Natural killer cell treated with Interleukin-12 subunit alpha and Interleukin-12 subunit beta and Interleukin-15 and Interleukin-18, amount 100 ng/mL, for 72 hours (primary cell): ENCODE results near the gene HES4. TPM values are rescaled to one million over a fixed set of nuclear protein-coding genes. Genes with fewer than 3 reads are reported as not detected.
"Not testable (repeated sequence)": the region's sequence is repeated elsewhere in the genome, so short reads cannot be mapped to it uniquely, and the experiment has no call there.

Experiments
- ATAC-seq, 2 donors: fragments of 150-1000 bp; cut with Tn5 transposase in 1 of 2; sonication (Bioruptor Pico), chemical (Tn5 transposase) in 1 of 2; 2 replicates each; pipeline ENCODE4 v1.10.0; 2021
- DNase-seq: peaks from one replicate; pipeline ENCODE4 v3.0.0; 2022; ENCODE audit warnings: low spot score
- H3K27ac Mint-ChIP-seq, 2 donors: 1 replicate in 1 of 2; 2 replicates in 1 of 2; pipeline ENCODE4 v1.8.0; 2022; ENCODE audit warnings: mixed read lengths in 2 of 2, mild to moderate bottlenecking in 1 of 2, moderate library complexity in 1 of 2
- H3K27me3 Mint-ChIP-seq, 2 donors: 1 replicate in 1 of 2; 2 replicates in 1 of 2; pipeline ENCODE4 v1.8.0; 2022; ENCODE audit warnings: mixed read lengths in 2 of 2
- H3K36me3 Mint-ChIP-seq: one replicate; pipeline ENCODE4 v1.8.0; 2022; ENCODE audit warnings: mixed read lengths
- H3K4me1 Mint-ChIP-seq, 2 donors: 1 replicate in 1 of 2; 2 replicates in 1 of 2; pipeline ENCODE4 v1.8.0; 2022; ENCODE audit warnings: low read depth in 2 of 2, mixed read lengths in 2 of 2, mild to moderate bottlenecking in 1 of 2
- H3K4me3 Mint-ChIP-seq: one replicate; pipeline ENCODE4 v1.8.0; 2022; ENCODE audit warnings: mixed read lengths
- H3K9me3 Mint-ChIP-seq: 2 replicates; pipeline ENCODE4 v1.8.0; 2022; ENCODE audit warnings: mixed read lengths
- total RNA-seq, 2 donors: library from RNA; stranded (reverse); gene quantifications; one replicate each; pipeline ENCODE4 v1.2.3, GENCODE V29; 2022

HES4 gene
- total RNA-seq, 2 donors from 2014 or later = not detected

DNA sequence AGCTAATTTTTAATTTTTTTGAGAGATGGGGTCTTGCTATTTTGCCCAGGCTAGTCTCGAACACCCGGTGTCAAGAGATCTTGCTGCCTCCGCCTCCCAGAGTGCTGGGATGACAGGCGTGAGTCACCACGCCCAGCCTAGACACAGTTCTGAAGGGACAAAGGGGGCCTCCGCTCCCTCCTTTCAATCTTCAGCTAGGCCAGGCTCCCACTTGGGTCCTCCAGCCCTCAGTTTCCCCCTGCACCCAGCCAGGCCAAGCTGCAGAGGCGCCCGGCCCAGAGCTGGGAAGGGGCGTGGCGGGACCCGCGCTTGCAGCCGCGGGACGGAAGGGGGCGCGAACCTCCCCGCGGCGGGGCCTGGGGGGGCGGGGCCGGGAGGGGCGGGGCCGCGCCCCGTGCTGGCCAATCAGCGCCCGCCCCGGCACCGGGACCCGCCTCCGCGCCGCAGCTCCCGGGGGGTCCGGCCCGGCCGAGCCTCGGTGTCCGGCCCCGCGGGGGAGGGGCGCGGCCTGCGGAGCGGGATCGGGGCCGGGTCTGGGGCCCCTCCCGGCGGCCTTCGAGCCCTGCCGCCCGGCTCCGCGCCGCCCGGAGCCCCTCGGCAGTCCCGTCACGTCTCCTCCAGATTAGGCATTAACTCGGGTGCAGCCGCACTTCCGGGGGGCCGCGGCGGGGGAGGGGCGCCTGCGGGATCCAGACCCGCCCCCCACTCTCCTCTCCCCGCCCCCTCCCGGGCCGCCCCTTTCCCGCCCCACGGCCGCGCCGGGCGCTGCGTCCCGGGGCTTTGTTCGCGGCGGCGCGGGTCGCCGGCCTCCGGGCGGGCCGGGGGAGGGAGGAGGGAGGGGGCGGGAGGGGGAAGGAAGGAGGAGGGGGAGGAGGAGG, 19.5 kb upstream of the HES4 start:
- DNase-seq (peak; percentile 89), ATAC-seq (peak; percentile 92 to 95)
- Mint-ChIP-seq H3K27ac (no peak overlapping the region), H3K9me3 (no peaks in the 10 kb centered on the region), H3K36me3 (no peaks in the 10 kb centered on the region), H3K4me3 (no peak overlapping the region), H3K4me1 (peaks cover 4 to 11% of the 10 kb centered on the region in 2 donors), H3K27me3 (peaks cover 0 to 2% of the 10 kb centered on the region in 2 donors)

DNA sequence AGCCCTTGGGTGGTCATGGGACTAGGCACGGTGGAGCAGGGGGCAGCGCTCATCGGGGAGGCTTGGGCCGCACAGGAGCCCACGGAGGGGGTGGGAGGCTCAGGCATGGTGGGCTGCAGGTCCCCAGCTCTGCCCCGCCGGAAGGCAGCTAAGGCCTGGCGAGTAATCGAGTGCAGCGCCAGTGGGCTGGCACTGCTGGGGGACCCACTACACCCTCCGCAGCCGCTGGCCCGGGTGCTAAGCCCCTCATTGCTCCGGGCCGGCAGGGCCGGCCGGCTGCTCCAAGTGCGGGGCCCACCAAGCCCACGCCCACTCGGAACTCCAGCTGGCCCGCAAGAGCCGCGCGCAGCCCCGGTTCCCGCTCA, 18.4 kb upstream of the HES4 start:
- not testable (repeated sequence) for H3K27ac Mint-ChIP-seq, ATAC-seq, DNase-seq, H3K36me3 Mint-ChIP-seq, H3K9me3 Mint-ChIP-seq, H3K4me3 Mint-ChIP-seq, H3K27me3 Mint-ChIP-seq
- peaks cover 12 to 22% of the 10 kb centered on the region in 2 donors for H3K4me1 Mint-ChIP-seq

DNA sequence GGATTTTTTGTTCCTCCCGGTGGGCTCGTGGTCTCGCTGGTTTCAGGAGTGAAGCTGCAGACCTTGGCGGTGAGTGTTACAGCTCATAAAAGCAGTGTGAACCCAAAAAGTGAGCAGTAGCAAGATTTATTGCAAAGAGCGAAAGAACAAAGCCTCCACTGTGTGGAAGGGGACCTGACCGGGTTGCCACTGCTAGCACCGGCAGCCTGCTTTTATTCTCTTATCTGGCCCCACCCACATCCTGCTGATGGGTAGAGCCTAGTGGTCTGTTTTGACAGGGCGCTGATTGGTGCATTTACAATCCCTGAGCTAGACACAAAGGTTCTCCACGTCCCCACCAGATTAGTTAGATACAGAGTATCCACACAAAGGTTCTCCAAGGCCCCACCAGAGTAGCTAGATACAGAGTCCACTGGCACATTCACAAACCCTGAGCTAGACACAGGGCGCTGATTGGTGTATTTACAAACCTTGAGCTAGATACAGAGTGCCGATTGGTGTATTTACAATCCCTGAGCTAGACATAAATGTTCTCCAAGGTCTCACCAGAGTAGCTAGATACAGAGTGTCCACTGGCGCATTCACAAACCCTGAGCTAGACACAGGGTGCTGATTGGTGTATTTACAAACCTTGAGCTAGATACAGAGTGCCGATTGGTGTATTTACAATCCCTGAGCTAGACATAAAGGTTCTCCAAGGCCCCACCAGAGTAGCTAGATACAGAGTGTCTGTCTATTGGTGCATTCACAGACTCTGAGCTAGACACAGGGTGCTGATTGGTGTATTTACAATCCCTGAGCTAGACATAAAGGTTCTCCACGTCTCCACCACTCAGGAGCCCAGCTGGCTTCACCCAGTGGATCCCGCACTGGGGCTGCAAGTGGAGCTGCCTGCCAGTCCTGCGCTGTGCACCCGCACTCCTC, 17.8 kb upstream of the HES4 start:
- H3K36me3 Mint-ChIP-seq, ATAC-seq, DNase-seq, H3K27me3 Mint-ChIP-seq, H3K9me3 Mint-ChIP-seq: not testable (repeated sequence)
- Mint-ChIP-seq H3K27ac (peak overlapping the region; percentile 55 to 68), H3K4me1 (peaks cover 18 to 26% of the 10 kb centered on the region in 2 donors), H3K4me3 (peak overlapping the region; percentile 8)

DNA sequence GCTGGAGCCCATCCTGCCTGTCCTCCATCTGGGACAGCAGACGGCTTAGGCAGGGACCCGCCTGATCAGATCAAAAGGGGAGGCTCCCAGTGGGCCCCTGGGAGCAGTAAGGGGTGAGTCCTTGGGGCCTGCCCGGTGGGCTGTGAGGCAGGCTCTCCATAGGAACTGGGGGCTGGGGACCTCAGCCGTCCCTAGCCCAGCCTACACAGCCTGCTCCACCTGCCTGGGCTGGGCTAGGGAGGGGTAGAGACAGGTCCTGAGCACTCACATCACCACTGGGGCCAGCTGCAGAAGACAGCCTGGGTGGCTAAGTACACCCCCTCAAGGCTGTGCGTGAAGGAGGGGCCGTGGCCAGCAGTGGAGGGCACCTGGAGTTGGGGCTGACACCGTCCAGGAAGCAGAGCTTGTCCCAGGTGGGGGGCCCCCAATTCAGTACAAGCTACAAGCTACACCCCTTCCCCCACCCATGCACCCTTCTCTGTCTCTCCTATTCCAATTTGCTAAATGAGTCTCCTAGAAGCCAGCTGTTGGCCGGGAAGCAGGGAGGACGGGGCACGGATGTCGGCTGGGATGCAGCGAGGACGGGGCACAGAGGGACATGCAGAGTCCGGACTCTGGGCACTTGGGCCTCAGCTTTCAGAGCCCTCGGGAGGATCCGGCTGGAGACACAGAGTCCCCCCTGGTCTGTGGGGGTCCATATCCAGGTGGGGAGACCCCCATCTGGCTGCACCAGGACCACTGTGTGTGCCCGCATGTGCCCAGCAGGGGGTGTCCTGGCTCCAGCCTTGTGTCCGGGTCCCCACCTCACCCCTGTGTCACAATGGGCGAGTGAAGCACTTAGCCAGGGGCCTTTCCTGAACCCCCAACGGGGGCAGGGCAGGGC, 15.1 kb upstream of the HES4 start:
- Mint-ChIP-seq H3K27ac (peak overlapping the region in 1 of 2 donors; percentile 99), H3K9me3 (no peaks in the 10 kb centered on the region), H3K4me3 (peak overlapping the region; percentile 91), H3K27me3 (no peaks in the 10 kb centered on the region), H3K36me3 (no peaks in the 10 kb centered on the region), H3K4me1 (peaks cover 18 to 29% of the 10 kb centered on the region in 2 donors)
- no peak for DNase-seq
- ATAC-seq = no peak

DNA sequence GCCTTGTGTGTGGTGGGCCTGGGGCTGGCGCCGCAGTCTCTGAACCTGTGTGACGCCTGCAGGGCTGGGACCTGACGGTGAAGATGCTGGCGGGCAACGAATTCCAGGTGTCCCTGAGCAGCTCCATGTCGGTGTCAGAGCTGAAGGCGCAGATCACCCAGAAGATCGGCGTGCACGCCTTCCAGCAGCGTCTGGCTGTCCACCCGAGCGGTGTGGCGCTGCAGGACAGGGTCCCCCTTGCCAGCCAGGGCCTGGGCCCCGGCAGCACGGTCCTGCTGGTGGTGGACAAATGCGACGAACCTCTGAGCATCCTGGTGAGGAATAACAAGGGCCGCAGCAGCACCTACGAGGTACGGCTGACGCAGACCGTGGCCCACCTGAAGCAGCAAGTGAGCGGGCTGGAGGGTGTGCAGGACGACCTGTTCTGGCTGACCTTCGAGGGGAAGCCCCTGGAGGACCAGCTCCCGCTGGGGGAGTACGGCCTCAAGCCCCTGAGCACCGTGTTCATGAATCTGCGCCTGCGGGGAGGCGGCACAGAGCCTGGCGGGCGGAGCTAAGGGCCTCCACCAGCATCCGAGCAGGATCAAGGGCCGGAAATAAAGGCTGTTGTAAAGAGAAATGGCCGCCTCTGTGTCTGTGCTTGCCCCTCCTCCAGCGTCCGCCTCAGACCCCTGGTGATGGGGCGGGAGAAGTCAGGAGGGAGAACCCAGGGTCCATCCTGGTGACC, 14.2 kb upstream of the HES4 start:
- Mint-ChIP-seq H3K27ac (peak overlapping the region; percentile 84 to 99), H3K4me3 (peak overlapping the region; percentile 91), H3K9me3 (peaks cover 1% of the 10 kb centered on the region), H3K36me3 (no peaks in the 10 kb centered on the region), H3K4me1 (peaks cover 21 to 32% of the 10 kb centered on the region in 2 donors), H3K27me3 (no peaks in the 10 kb centered on the region)
- ATAC-seq (peak in 1 of 2 donors; percentile 13), DNase-seq (no peak)

DNA sequence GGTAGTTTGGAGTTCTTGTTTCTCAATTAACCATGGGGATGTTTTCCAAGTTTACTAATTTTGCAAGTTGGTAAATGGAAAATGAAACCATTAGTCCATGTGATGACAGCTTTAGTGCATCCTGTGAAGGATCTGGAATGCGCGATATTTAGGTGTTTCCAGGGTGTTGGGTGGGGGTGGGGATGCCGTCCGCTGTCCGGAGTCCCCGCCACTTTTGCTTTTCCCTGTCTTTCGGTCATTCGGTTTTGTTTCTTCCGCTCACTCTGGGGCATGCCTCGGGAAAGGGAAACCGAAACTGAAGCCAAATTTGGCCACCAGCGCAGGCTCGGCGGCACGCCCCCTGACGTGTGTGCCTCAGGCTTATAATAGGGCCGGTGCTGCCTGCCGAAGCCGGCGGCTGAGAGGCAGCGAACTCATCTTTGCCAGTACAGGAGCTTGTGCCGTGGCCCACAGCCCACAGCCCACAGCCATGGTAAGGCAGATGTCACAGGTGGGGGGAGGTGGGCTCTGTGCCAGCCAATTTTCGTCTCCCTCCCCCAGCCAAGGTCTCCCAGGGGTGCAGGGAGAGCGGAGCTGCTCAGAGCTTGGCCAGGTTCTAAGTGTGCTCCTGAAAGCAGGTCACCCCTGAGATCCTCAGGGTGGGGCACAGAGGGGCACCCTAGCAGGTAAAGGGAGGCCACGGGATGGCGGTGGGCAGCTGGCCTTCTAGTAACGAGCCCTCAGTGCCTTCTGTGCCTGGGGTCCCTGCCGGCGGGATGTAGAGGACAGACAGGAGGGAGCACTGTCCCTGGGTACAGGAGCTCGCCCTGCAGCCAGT, 13.4 kb upstream of the HES4 start, which contains the start of gene ISG15:
Gene ISG15 (plus strand): TSS at position 393 of the 817 bp plus-strand sequence. CDS start 77 bp downstream, at position 470.
- H3K27ac Mint-ChIP-seq = peak within 1 kb of the TSS; percentile 84 to 99
- H3K27me3 Mint-ChIP-seq = no peaks in the 10 kb centered on the region
- peaks cover 3% of the 10 kb centered on the region for H3K9me3 Mint-ChIP-seq
- peak; percentile 94 for ATAC-seq
- H3K36me3 Mint-ChIP-seq = no peaks in the 10 kb centered on the region
- H3K4me1 Mint-ChIP-seq = peaks cover 23 to 35% of the 10 kb centered on the region in 2 donors
- peak; percentile 91 for DNase-seq
- peak within 1 kb of the TSS; percentile 91 for H3K4me3 Mint-ChIP-seq

DNA sequence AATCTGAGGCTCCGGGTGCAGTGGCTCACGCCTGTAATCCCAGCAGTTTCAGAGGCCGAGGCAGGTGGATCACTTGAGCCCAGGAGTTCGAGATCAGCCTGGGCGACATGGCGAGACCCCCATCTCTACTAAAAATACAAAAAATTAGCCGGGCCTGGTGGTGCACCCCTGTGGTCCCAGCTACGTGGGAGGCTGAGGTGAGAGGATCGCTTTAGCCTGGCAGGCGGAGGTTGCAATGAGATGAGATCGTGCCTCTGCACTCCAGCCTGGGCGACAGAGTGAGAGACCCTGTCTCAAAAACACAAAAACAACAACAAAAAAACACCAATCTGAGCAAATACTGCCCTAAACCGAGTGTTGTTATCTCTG, 12.8 kb upstream of the HES4 start:
- not testable (repeated sequence) for DNase-seq, H3K36me3 Mint-ChIP-seq, H3K9me3 Mint-ChIP-seq, H3K27me3 Mint-ChIP-seq, ATAC-seq
- Mint-ChIP-seq H3K4me1 (peaks cover 23 to 35% of the 10 kb centered on the region in 2 donors), H3K27ac (peak overlapping the region; percentile 84 to 99), H3K4me3 (peak overlapping the region; percentile 91)

DNA sequence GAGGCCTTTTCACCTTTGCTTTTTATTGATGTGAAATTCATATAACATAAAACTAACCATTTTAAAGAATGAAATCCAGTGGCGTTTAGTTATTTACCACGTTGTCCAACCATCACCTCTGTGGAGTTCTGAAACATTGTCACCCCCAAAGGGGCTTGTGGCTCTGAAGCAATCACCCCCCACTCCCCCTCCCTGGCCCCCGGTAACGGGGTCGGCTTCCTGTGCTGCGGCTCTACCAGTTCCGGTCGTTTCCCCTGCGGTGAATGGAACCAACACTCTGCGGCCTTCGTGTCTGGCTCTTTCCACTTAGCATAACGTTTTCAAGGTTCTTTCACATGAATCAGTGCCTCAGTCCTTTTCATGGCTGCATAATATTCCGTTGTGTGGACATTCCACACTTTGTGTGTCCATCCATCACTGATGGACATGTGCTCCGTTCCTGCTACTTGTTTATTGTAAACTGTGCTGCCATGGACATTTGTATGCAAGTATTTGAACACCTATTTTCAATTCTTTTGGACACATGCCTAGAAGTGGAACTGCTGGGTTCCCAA, 11.6 kb upstream of the HES4 start:
- H3K4me3 Mint-ChIP-seq = no peak overlapping the region

DNA sequence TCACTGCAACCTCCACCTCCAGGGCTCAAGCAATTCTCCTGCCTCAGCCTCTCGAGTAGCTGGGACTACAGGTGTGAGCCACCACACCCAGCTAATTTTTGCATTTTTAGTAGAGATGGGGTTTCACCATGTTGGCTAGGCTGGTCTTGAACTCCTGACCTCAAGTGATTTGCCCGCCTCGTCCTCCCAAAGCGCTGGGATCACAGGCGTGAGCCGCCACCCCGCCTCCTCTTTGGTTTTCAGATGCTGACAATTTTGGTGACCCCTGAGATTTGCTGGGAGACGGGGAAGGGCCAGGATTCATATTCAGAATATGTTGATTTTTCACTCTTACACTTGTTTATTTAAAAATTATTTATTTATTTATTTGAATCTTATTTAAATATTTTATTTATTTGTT, 10.2 kb upstream of the HES4 start:
- not testable (repeated sequence) for H3K4me3 Mint-ChIP-seq, H3K36me3 Mint-ChIP-seq, H3K9me3 Mint-ChIP-seq, H3K27me3 Mint-ChIP-seq, H3K27ac Mint-ChIP-seq, DNase-seq, ATAC-seq
- H3K4me1 Mint-ChIP-seq = peaks cover 22 to 36% of the 10 kb centered on the region in 2 donors

More for the DNA sequence above, 11.6 kb upstream of the HES4 start:
- H3K27me3 Mint-ChIP-seq = no peaks in the 10 kb centered on the region
- H3K9me3 Mint-ChIP-seq = peaks cover 3% of the 10 kb centered on the region
- DNase-seq = peak; percentile 57
- peaks cover 20 to 31% of the 10 kb centered on the region in 2 donors for H3K4me1 Mint-ChIP-seq
- no peaks in the 10 kb centered on the region for H3K36me3 Mint-ChIP-seq
- ATAC-seq = no peak
- H3K27ac Mint-ChIP-seq = no peak overlapping the region

DNA sequence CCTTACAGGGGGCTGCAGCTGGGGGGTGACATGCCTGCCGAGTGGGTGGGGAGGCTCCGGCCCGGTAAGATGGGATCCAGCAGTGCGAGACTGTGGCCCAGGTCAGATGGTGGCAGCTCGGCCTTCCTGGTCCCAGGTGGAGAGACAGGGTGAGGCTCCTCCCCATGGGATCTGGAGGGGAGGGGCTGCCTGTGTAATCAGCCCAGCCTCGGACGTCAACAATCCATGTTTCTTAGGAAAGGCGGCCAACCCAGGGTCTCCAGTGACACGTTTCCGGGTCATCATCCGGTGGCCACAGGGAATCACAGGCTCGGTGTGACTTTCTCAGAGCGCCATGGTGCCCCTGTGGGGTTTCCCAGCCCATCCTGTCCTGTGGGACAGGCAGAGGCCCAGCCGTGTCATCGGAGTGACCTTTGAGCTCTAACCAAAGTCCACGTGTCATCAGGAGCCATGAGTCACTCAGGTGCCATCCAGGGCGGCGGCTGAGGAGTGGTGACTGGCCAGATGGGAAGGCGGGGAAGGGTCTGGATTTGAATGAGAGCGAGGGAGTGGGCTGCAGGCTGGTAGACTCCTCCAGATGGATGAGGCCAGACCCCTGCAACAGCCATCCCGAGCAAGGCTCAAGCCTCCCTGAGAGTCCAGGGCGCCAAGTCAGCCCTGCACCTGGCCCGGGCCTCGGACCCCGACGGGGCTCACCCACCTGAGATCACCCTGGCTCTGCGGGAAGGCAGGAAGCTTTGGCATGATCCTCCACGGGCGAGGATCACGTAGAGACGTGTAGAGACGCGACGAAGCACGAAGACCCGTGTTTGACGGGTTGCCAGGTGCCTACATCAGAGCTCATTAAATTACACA, 6.6 kb upstream of the HES4 start:
- Mint-ChIP-seq H3K27me3 (peaks cover 8 to 11% of the 10 kb centered on the region in 2 donors), H3K9me3 (peaks cover 3% of the 10 kb centered on the region), H3K4me1 (peaks cover 15 to 19% of the 10 kb centered on the region in 2 donors), H3K27ac (peak overlapping the region in 1 of 2 donors; percentile 73), H3K4me3 (no peak overlapping the region), H3K36me3 (no peaks in the 10 kb centered on the region)
- ATAC-seq (no peak), DNase-seq (peak; percentile 56)

DNA sequence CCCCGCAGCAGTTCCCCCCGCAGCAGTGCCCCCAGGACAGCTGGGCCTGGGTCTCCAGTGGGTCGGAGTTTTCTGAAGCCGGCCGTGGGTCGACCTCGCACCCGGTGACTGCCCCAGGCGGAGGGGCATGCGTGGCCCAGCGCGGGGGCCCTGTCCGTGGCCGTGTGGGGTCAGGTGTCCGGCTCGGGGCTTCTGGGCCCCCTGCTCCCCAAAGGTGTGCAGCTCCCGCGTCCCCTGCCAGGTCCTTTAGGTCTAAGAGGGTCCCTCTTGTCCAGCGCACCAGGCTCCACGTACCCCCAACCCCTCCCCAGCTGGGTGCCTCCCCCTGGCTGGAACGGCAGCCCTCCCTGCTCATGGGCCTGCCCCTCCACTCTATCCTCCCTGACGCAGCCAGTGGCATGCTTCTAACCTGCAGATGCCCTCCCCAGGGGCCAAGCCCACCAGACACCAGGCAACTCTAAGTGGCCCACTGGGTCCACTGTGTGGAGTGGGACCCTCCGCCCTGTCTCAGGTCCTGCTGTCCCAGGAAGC, 5.9 kb upstream of the HES4 start:
- ATAC-seq (no peak), DNase-seq (peak; percentile 59)
- Mint-ChIP-seq H3K4me3 (no peak overlapping the region), H3K36me3 (no peaks in the 10 kb centered on the region), H3K4me1 (peaks cover 15 to 19% of the 10 kb centered on the region in 2 donors), H3K27ac (peak overlapping the region in 1 of 2 donors; percentile 73), H3K9me3 (peaks cover 3% of the 10 kb centered on the region), H3K27me3 (peaks cover 8 to 11% of the 10 kb centered on the region in 2 donors)
